K562 (cell line): ENCODE results near the gene ADAMTS7. TPM values are rescaled to one million over a fixed set of nuclear protein-coding genes. Genes with fewer than 3 reads are reported as not detected.

Source experiments
- ATAC-seq: fragments of 200-7000 bp; cut with Tn5 transposase; 3 replicates; pipeline ENCODE4 v1.9.1; 2020; ENCODE audit warnings: moderate library complexity
- BruUV-seq: library from RNA; stranded (reverse); fragments of 400-500 nt; replicated peaks from 2 replicates; lab custom pipeline; 2021; lab: Mats Ljungman, UMichigan
- CTCF ChIA-PET: fragments of 300-600 bp; formaldehyde crosslinking; extraction: SDS; loops from one replicate; lab custom pipeline; 2021; ENCODE audit warnings: low intra/inter-chr PET ratio; lab: Yijun Ruan, JAX
- POLR2A ChIA-PET: fragments of 300-600, 350-650 bp; sonication (Branson Sonifier 250); formaldehyde crosslinking; extraction: SDS; loops from one replicate; lab custom pipeline; 2021; ENCODE audit warnings: antibody characterized with exemption, inconsistent platforms; lab: Yijun Ruan, JAX
- DNase-seq, 4 experiments: peaks; one replicate each; pipeline versions ENCODE4 v3.0.0 to v3.0.0-alpha.2; 2011 to 2018; ENCODE audit warnings: low spot score in 3 of 4, mixed read lengths in 3 of 4; ENCODE audit errors: extremely low read depth in 1 of 4
- FAIRE-seq: peaks from 2 replicates; lab custom pipeline; 2011; peaks lifted over from hg19 to GRCh38; lab: Jason Lieb, UNC
- H2AFZ ChIP-seq: 2 replicates; pipeline ENCODE4 v1.6.0; 2011; ENCODE audit warnings: low read depth, low read length, control low read depth, inconsistent platforms
- H3K27ac ChIP-seq: fragments of 200-600 bp; 3 replicates; pipeline ENCODE4 v1.8.0; 2011; ENCODE audit warnings: low read depth, mild to moderate bottlenecking, control low read depth, inconsistent platforms, low read length, moderate library complexity, mixed read lengths; ENCODE audit errors: extremely low read depth
- H3K27me3 ChIP-seq, 2 experiments: fragments of 300-600 bp in 1 of 2; 2 replicates in 1 of 2; 3 replicates in 1 of 2; pipeline versions ENCODE4 v1.6.0 to v1.8.0; 2011; ENCODE audit warnings: inconsistent platforms in 2 of 2, low read length in 2 of 2, mild to moderate bottlenecking in 1 of 2, mixed read lengths in 1 of 2, moderate library complexity in 1 of 2; ENCODE audit not compliant: control insufficient read depth in 2 of 2, insufficient read depth in 2 of 2
- H3K36me3 ChIP-seq: fragments of 300-600 bp; 3 replicates; pipeline ENCODE4 v1.8.0; 2011; ENCODE audit warnings: mild to moderate bottlenecking, low read length, inconsistent platforms; ENCODE audit not compliant: control insufficient read depth, insufficient read depth
- H3K4me1 ChIP-seq, 2 experiments: fragments of 200-600 bp in 1 of 2; replicated peaks in 1 of 2; 2 replicates in 1 of 2; 3 replicates in 1 of 2; pipeline versions ENCODE4 v1.5.1 to v1.8.0; 2011; ENCODE audit warnings: inconsistent platforms in 2 of 2, low read length in 2 of 2, mild to moderate bottlenecking in 1 of 2, mixed read lengths in 1 of 2, moderate library complexity in 1 of 2; ENCODE audit not compliant: control insufficient read depth in 2 of 2, insufficient read depth in 2 of 2
- H3K4me2 ChIP-seq: 2 replicates; pipeline ENCODE4 v1.6.1; 2011; ENCODE audit warnings: low read length, control low read depth, inconsistent platforms, mixed read lengths; ENCODE audit not compliant: insufficient read depth
- H3K4me3 ChIP-seq: fragments of 200-600 bp; sonication (generic), shearing (Covaris generic); 2 replicates; pipeline ENCODE4 v1.5.1; 2016; ENCODE audit warnings: control low read depth, inconsistent platforms
- H3K79me2 ChIP-seq: fragments of 200-600 bp; 3 replicates; pipeline ENCODE4 v1.8.0; 2011; ENCODE audit warnings: low read length, inconsistent platforms; ENCODE audit not compliant: control insufficient read depth, insufficient read depth
- H3K9ac ChIP-seq, 2 experiments: 2 replicates each; pipeline versions ENCODE4 v1.6.0 to v1.6.1; 2011; ENCODE audit warnings: low read depth in 2 of 2, low read length in 2 of 2, control low read depth in 1 of 2, inconsistent platforms in 1 of 2, mild to moderate bottlenecking in 1 of 2, mixed read lengths in 1 of 2; ENCODE audit not compliant: insufficient read depth in 1 of 2
- H3K9me1 ChIP-seq: one replicate; pipeline ENCODE4 v1.6.0; 2011; ENCODE audit warnings: inconsistent platforms, mild to moderate bottlenecking, low read length, moderate library complexity; ENCODE audit not compliant: control insufficient read depth, insufficient read depth
- H3K9me3 ChIP-seq: replicated peaks from 2 replicates; pipeline ENCODE4 v1.5.1; 2011; ENCODE audit warnings: low read depth, low read length, inconsistent platforms; ENCODE audit not compliant: control insufficient read depth, insufficient read depth
- H4K20me1 ChIP-seq: replicated peaks from 2 replicates; pipeline ENCODE4 v1.6.1; 2011; ENCODE audit warnings: low read length, inconsistent platforms, mixed read lengths; ENCODE audit not compliant: control insufficient read depth, insufficient read depth
- CEBPZ ChIP-seq: fragments of 150-350 bp; IDR thresholded peaks from 2 replicates; pipeline ENCODE4 v1.6.1; 2014; ENCODE audit warnings: low read depth, mild to moderate bottlenecking, low read length, borderline replicate concordance
- CSDE1 ChIP-seq, 2 experiments: fragments of 450-650 bp; IDR thresholded peaks; 2 replicates each; pipeline ENCODE4 v1.6.1; 2016; ENCODE audit warnings: mild to moderate bottlenecking in 1 of 2
- ELK3 ChIP-seq: fragments of 450-650 bp; formaldehyde crosslinking; IDR thresholded peaks from 2 replicates; pipeline ENCODE4 v1.4.0; 2020; ENCODE audit warnings: mild to moderate bottlenecking
- FOXA3 ChIP-seq, 2 experiments: fragments of 450-650 bp in 1 of 2; sonication (generic) in 1 of 2; formaldehyde crosslinking; IDR thresholded peaks in 1 of 2; conservative IDR thresholded peaks in 1 of 2; 2 replicates each; pipeline versions ENCODE4 v1.4.0 to v1.8.0; 2020 to 2022; ENCODE audit warnings: mild to moderate bottlenecking in 2 of 2, missing genetic modification reagents in 1 of 2
- ILF3 ChIP-seq: fragments of 450-650 bp; IDR thresholded peaks from 2 replicates; pipeline ENCODE4 v1.6.1; 2018; ENCODE audit warnings: antibody characterized with exemption, mild to moderate bottlenecking, moderate library complexity, borderline replicate concordance
- MITF ChIP-seq: IDR thresholded peaks from 2 replicates; pipeline ENCODE4 v1.6.1; 2014; ENCODE audit warnings: antibody characterized with exemption
- NFIX ChIP-seq: fragments of 250-450 bp; sonication (Bioruptor Pico); IDR thresholded peaks from 2 replicates; pipeline ENCODE4 v1.4.0; 2020; ENCODE audit warnings: low read depth, mild to moderate bottlenecking, moderate library complexity
- NFXL1 ChIP-seq: fragments of 450-650 bp; formaldehyde crosslinking; IDR thresholded peaks from 2 replicates; pipeline ENCODE4 v1.4.0; 2021; ENCODE audit warnings: mild to moderate bottlenecking
- NRF1 ChIP-seq, 2 experiments: fragments of 450-650 bp; IDR thresholded peaks in 1 of 2; conservative IDR thresholded peaks in 1 of 2; 2 replicates each; pipeline ENCODE4 v1.6.1; 2014; ENCODE audit warnings: mild to moderate bottlenecking in 2 of 2
- POLR3G ChIP-seq: IDR thresholded peaks from 2 replicates; pipeline ENCODE4 v1.6.1; 2011; ENCODE audit not compliant: insufficient read length, insufficient replicate concordance; ENCODE audit errors: extremely low read depth
- PTBP1 ChIP-seq: fragments of 200-400 bp; formaldehyde crosslinking; IDR thresholded peaks from 2 replicates; pipeline ENCODE4 v1.6.1; 2017; ENCODE audit warnings: low read depth, low read length
- TRIM28 ChIP-seq: fragments of 450-650 bp; IDR thresholded peaks from 2 replicates; pipeline ENCODE4 v1.6.1; 2017
- ZBTB43 ChIP-seq: sonication (generic); formaldehyde crosslinking; IDR thresholded peaks from 2 replicates; pipeline ENCODE4 v1.8.0; 2023; ENCODE audit warnings: mild to moderate bottlenecking, missing genetic modification reagents
- ZNF280B ChIP-seq: fragments of 250-450 bp; sonication (Bioruptor Pico); IDR thresholded peaks from 2 replicates; pipeline ENCODE4 v1.5.1; 2021; ENCODE audit warnings: mild to moderate bottlenecking
- WGBS: fragments of 100-300 bp; shearing (Covaris generic); methylation state at CpG from one replicate; pipeline ENCODE4 v1.1.6; 2016; ENCODE audit warnings: low coverage, mixed read lengths; ENCODE audit not compliant: insufficient coverage; ENCODE audit errors: missing lambda C conversion rate; 5-methylcytosine and 5-hydroxymethylcytosine counted together
- in situ Hi-C: fragments of 300-500 bp; cut with MboI; formaldehyde crosslinking; loops from 4 replicates; pipeline ENCODE4 v1.15.0; 2018; ENCODE audit warnings: inconsistent platforms, mixed read lengths
- intact Hi-C: fragments of 100-400 bp; cut with micrococcal nuclease; formaldehyde crosslinking; loops from 2 replicates; pipeline ENCODE4 v1.14.2; 2022
- polyA plus RNA-seq, 8 experiments: library from polyadenylated mRNA; depleted of rRNA in 4 of 8; stranded (reverse) in 5 of 8; unstranded in 3 of 8; fragments of >200 nt; fragmentation: Nextera tagmentation in 2 of 8; fragmentation: Illumina TruSeq in 1 of 8; extraction: Ambion mirVana in 2 of 8; extraction: Trizol in 1 of 8; gene quantifications; 2 replicates each; pipeline versions ENCODE4 v1.2.1 to v1.2.3, GENCODE V29; 2011 to 2014; ENCODE audit warnings: inconsistent platforms in 1 of 8, missing spikeins in 1 of 8
- total RNA-seq, 7 experiments: library from RNA; depleted of rRNA in 6 of 7; stranded (reverse); fragments of >200 nt in 6 of 7; fragmentation: Illumina TruSeq in 2 of 7; extraction: Trizol in 2 of 7; gene quantifications; 2 replicates each; pipeline versions ENCODE4 v1.2.1 to v1.2.3, GENCODE V29; 2011 to 2021; ENCODE audit warnings: low replicate concordance in 1 of 7

Gene ADAMTS7
- total and polyA plus RNA-seq, 9 of the 15 experiments (the other 6 are each of a cell fraction or from before 2014, with no cell fraction given), result 0.05 to 0.07 TPM; not detected in 7

- no peak for DNase-seq
- ChIA-PET POLR2A (no interaction called here), CTCF (no interaction called here)
- no peak overlapping the region for H3K27ac ChIP-seq
- H3K9ac ChIP-seq, result no peak overlapping the region
- H3K9me3 ChIP-seq, result no peaks in the 10 kb centered on the region
- no TSS peak for BruUV-seq
- no peak overlapping the region for H3K4me3 ChIP-seq
- H3K79me2 ChIP-seq, result no peaks in the 10 kb centered on the region
- ATAC-seq, result no peak
- no peak overlapping the region for H2AFZ ChIP-seq
- no peaks in the 10 kb centered on the region for H4K20me1 ChIP-seq
- peaks cover 0 to 5% of the 10 kb centered on the region in 2 experiments; a peak in 2 of 5 replicates for H3K4me1 ChIP-seq
- 4% methylated on average over 4 of the region's 5 CpGs for WGBS
- H3K27me3 ChIP-seq, result peaks cover 0 to 7% of the 10 kb centered on the region in 2 experiments; a peak in 2 of 5 replicates
- intact Hi-C loops (no loop called here), in situ Hi-C loops (no loop called here)
- H3K9me1 ChIP-seq, result no peaks in the 10 kb centered on the region
- H3K36me3 ChIP-seq, result no peaks in the 10 kb centered on the region
- FAIRE-seq, result no peak
- H3K4me2 ChIP-seq, result no peak overlapping the region
- TF ChIP-seq FOXA3 (CRISPR knock-in tag; conservative IDR thresholded peaks at IDR 0.05 in 1 of 2, IDR thresholded peaks at IDR 0.05 in 1 of 2) (no peak), ZNF280B (CRISPR knock-in tag) (no peak), NFXL1 (CRISPR knock-in tag) (no peak), TRIM28 (no peak), POLR3G (no peak), NRF1 (conservative IDR thresholded peaks at IDR 0.05 in 1 of 2, IDR thresholded peaks at IDR 0.05 in 1 of 2) (no peak), MITF (no peak), CSDE1 (IDR thresholded peaks at IDR 0.05) (no peak), ZBTB43 (CRISPR knock-in tag) (no peak), ILF3 (no peak), PTBP1 (no peak), ELK3 (CRISPR knock-in tag) (no peak), NFIX (CRISPR knock-in tag) (no peak), CEBPZ (no peak)
Measured at GRCh38 chr15:78727561-78727960, 83.7 kb downstream of the ADAMTS7 start.
